HG02870 (cell line): ENCODE results near the gene HABP4.
A peak's percentile ranks its signal among the peaks of the same experiment; 100 is the strongest.

Experiments
- ATAC-seq: cut with Tn5 transposase; IDR thresholded peaks from one replicate; pipeline ENCODE4 v1.9.1; 2021; ENCODE audit warnings: mild to moderate bottlenecking, moderate library complexity; ENCODE audit not compliant: unreplicated experiment

HABP4 gene

GRCh38 chr9:96449845-96450612 lies at the start of gene HABP4:
Gene HABP4 (plus strand): TSS chr9:96450169. CDS start chr9:96450280, 111 bp downstream.
- ATAC-seq, result peak; percentile 95

GRCh38 chr9:96408409-96409280 lies 41.3 kb upstream of the HABP4 start:
- ATAC-seq, result no peak

- no peak for ATAC-seq
Observed at GRCh38 chr9:96411129-96411838, 38.7 kb upstream of the HABP4 start.

- no peak for ATAC-seq
Observed at GRCh38 chr9:96412174-96412913, 37.6 kb upstream of the HABP4 start.

GRCh38 chr9:96413302-96414221 lies 36.4 kb upstream of the HABP4 start:
- ATAC-seq, result no peak

GRCh38 chr9:96417051-96417586 lies 32.9 kb upstream of the HABP4 start:
- peak; percentile 18 for ATAC-seq

DNA sequence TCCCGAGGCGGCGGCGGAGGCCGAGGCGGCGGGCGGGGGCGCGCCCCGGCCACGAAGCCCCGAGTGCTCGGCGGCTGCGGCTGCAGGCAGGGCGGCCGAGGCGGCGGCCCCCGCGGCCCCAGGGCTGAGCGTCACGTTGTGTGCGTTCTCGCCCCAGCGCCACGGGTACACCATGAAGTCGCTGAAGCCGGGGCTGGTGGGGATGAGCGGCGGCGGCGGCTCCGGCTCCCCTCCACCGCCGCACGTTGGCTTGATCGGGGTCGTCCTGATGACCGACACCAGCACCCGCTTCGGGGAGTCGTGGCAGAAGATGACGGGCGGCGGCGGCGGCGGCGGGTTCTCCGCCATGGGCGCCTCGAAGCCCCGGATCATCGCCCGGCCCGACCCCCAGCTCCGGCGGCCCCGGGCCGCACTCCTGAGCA lies 32.3 kb upstream of the HABP4 start:
- no peak for ATAC-seq

- ATAC-seq, result peak; percentile 65
Observed at GRCh38 chr9:96418083-96418919, 31.7 kb upstream of the HABP4 start, which contains the start of gene ZNF367. Gene ZNF367 (minus strand): TSS chr9:96418370. CDS start chr9:96418032, 338 bp downstream.

GRCh38 chr9:96418920-96419690 lies 30.9 kb upstream of the HABP4 start:
- ATAC-seq, result peak; percentile 23

DNA sequence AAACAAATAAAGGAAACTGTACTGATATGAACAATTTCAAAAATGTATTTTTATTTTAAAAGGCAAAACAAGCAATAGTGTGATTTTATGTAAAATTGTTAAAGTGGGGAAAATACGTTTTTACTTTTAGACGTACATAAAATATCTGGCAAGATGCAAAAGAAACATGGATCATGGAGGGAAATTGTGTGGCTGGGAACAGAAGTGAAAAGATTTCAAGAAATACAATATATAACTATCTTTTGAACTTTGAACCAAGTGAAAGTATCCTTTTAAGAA lies 30.3 kb upstream of the HABP4 start:
- ATAC-seq, result no peak

GRCh38 chr9:96420468-96421219 lies 29.3 kb upstream of the HABP4 start:
- no peak for ATAC-seq

- ATAC-seq, result no peak
Observed at GRCh38 chr9:96423322-96423984, 26.5 kb upstream of the HABP4 start.

DNA sequence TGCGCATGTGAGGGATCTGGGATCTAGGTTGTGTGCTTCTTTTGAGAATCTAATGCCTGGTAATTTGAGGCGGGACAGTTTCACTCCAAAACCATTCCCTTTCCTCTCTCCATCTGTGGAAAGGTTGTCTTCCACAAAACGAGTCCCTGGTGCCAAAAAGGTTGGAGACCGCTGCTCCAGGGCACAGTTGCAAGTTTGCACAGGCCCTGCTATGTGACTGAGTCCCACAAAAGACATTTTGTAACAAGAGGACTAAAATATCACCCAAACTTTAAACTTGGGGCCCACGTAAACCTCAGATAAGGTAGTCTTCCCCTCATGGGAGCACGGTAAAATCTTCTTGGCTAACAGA lies 26.0 kb upstream of the HABP4 start:
- ATAC-seq, result no peak

GRCh38 chr9:96425500-96426169 lies 24.3 kb upstream of the HABP4 start:
- no peak for ATAC-seq

DNA sequence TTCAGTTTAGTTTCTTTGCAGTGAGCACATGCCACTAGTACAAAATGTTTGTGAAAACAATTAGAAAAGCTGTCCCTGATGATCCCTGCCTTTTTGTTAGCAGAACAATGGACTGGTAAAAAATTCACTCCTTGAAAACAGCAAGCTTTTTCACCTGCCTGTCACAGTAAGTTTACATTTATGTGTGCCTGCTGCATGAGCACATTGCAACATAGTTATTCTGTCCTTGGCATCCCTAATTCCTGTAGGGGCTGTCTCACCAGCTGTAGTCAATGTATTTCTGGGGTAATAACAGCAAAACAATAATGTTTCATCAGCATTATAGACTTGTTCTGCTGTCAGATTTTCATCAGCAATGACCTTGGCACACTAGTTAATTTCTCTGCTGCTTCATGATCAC lies 20.2 kb upstream of the HABP4 start:
- no peak for ATAC-seq

- no peak for ATAC-seq
Observed at GRCh38 chr9:96430377-96430776, 19.6 kb upstream of the HABP4 start.
